ENCODE measurements around the gene KIT. TPM values are rescaled to one million over a fixed set of nuclear protein-coding genes. Genes with fewer than 3 reads are reported as not detected.

Gene KIT
- total RNA-seq, 1 donor from 2014 or later, result 2.3 TPM

- intact Hi-C loops (cut with DNase I), result loop anchor here (10.0 kb wide), 1 partner anchor 157 kb away; no protein-coding TSS in a partner anchor
- no peak for DNase-seq (ENCODE audit: low spot score)
Measured at GRCh38 chr4:54687887-54688841, 30.4 kb downstream of the KIT start.

GRCh38 chr4:54695337-54695736 lies 37.6 kb downstream of the KIT start:
- DNase-seq (ENCODE audit: low spot score), result no peak
- intact Hi-C loops (cut with DNase I), result no loop called here

GRCh38 chr4:54695788-54696187 lies 38.0 kb downstream of the KIT start:
- intact Hi-C loops (cut with DNase I), result no loop called here
- no peak for DNase-seq (ENCODE audit: low spot score)

GRCh38 chr4:54696649-54697048 lies 38.9 kb downstream of the KIT start:
- intact Hi-C loops (cut with DNase I), result no loop called here
- DNase-seq (ENCODE audit: low spot score), result no peak

GRCh38 chr4:54700986-54701385 lies 43.2 kb downstream of the KIT start:
- no peak for DNase-seq (ENCODE audit: low spot score)
- intact Hi-C loops (cut with DNase I), result no loop called here

GRCh38 chr4:54703182-54703581 lies 45.4 kb downstream of the KIT start:
- intact Hi-C loops (cut with DNase I), result no loop called here
- DNase-seq (ENCODE audit: low spot score), result no peak

- intact Hi-C loops (cut with DNase I), result no loop called here
- DNase-seq (ENCODE audit: low spot score), result no peak
Measured at GRCh38 chr4:54707406-54707805, 49.6 kb downstream of the KIT start.

- no peak for DNase-seq (ENCODE audit: low spot score)
- intact Hi-C loops (cut with DNase I), result no loop called here
Measured at GRCh38 chr4:54708339-54709279, 50.9 kb downstream of the KIT start.

GRCh38 chr4:54709400-54709799 lies 51.6 kb downstream of the KIT start:
- no peak for DNase-seq (ENCODE audit: low spot score)
- intact Hi-C loops (cut with DNase I), result no loop called here

- DNase-seq (ENCODE audit: low spot score), result no peak
- intact Hi-C loops (cut with DNase I), result no loop called here
Measured at GRCh38 chr4:54712206-54712605, 54.4 kb downstream of the KIT start.

GRCh38 chr4:54714631-54715030 lies 56.9 kb downstream of the KIT start:
- DNase-seq (ENCODE audit: low spot score), result no peak
- intact Hi-C loops (cut with DNase I), result no loop called here

- intact Hi-C loops (cut with DNase I), result no loop called here
- no peak for DNase-seq (ENCODE audit: low spot score)
Measured at GRCh38 chr4:54716478-54717065, 58.8 kb downstream of the KIT start.

GRCh38 chr4:54717694-54718093 lies 59.9 kb downstream of the KIT start:
- intact Hi-C loops (cut with DNase I), result no loop called here
- DNase-seq (ENCODE audit: low spot score), result no peak

- no peak for DNase-seq (ENCODE audit: low spot score)
- intact Hi-C loops (cut with DNase I), result no loop called here
Measured at GRCh38 chr4:54719378-54719777, 61.6 kb downstream of the KIT start.

- no peak for DNase-seq (ENCODE audit: low spot score)
- intact Hi-C loops (cut with DNase I), result no loop called here
Measured at GRCh38 chr4:54723220-54723619, 65.5 kb downstream of the KIT start.

GRCh38 chr4:54723820-54724219 lies 66.1 kb downstream of the KIT start:
- intact Hi-C loops (cut with DNase I), result no loop called here
- no peak for DNase-seq (ENCODE audit: low spot score)

- intact Hi-C loops (cut with DNase I), result no loop called here
Measured at GRCh38 chr4:54726907-54727306, 69.2 kb downstream of the KIT start.

GRCh38 chr4:54727346-54727745 lies 69.6 kb downstream of the KIT start:
- no peak for DNase-seq (ENCODE audit: low spot score)
- intact Hi-C loops (cut with DNase I), result no loop called here

More at GRCh38 chr4:54726907-54727306, 69.2 kb downstream of the KIT start:
- DNase-seq (ENCODE audit: low spot score), result no peak

- intact Hi-C loops (cut with DNase I), result no loop called here
- DNase-seq (ENCODE audit: low spot score), result no peak
Measured at GRCh38 chr4:54728368-54728767, 70.6 kb downstream of the KIT start.

- intact Hi-C loops (cut with DNase I), result no loop called here
- DNase-seq (ENCODE audit: low spot score), result no peak
Measured at GRCh38 chr4:54729256-54729655, 71.5 kb downstream of the KIT start.
